Esophagus squamous epithelium (tissue), 5 donors: ENCODE measurements around the gene ASB7. TPM values are rescaled to one million over a fixed set of nuclear protein-coding genes. Genes with fewer than 3 reads are reported as not detected.
A peak's percentile ranks its signal among the peaks of the same experiment; 100 is the strongest.

Experiments used
- DNase-seq: peaks from one replicate; lab custom pipeline; 2025; lab: John Stamatoyannopoulos, UW
- H3K27ac ChIP-seq, 4 donors: fragments of 200-600 bp; sonication (generic); one replicate each; pipeline ENCODE4 v1.5.1; 2016 to 2019; ENCODE audit warnings: mild to moderate bottlenecking in 1 of 4
- H3K27me3 ChIP-seq, 4 donors: fragments of 200-600 bp; sonication (generic); 1 replicate in 3 of 4; 2 replicates in 1 of 4; pipeline versions ENCODE4 v1.5.1 to v1.6.0; 2017 to 2021; ENCODE audit warnings: antibody characterized with exemption in 1 of 4
- H3K36me3 ChIP-seq, 3 donors: fragments of 200-600 bp; sonication (generic); one replicate each; pipeline ENCODE4 v1.5.1; 2016 to 2019
- H3K4me1 ChIP-seq, 3 donors: fragments of 200-600 bp; sonication (generic); one replicate each; pipeline ENCODE4 v1.5.1; 2017 to 2019
- H3K4me3 ChIP-seq, 4 donors: fragments of 200-600 bp; sonication (generic); 1 replicate in 3 of 4; 2 replicates in 1 of 4; pipeline ENCODE4 v1.5.1; 2016 to 2019; ENCODE audit warnings: mild to moderate bottlenecking in 2 of 4, moderate library complexity in 1 of 4
- H3K9me3 ChIP-seq, 3 donors: fragments of 200-600 bp; sonication (generic); one replicate each; pipeline ENCODE4 v1.5.1; 2016 to 2019
- CTCF ChIP-seq, 6 experiments: fragments of 450-650 bp in 4 of 6; fragments of 200-600 bp in 2 of 6; sonication (generic) in 2 of 6; IDR thresholded peaks; one replicate each; pipeline ENCODE4 v1.5.1; 2016 to 2019; ENCODE audit warnings: antibody characterized with exemption in 6 of 6, mild to moderate bottlenecking in 4 of 6, moderate library complexity in 4 of 6
- POLR2A ChIP-seq, 4 donors: fragments of 450-650 bp; IDR thresholded peaks; one replicate each; pipeline ENCODE4 v1.6.1; 2017; ENCODE audit warnings: antibody characterized with exemption in 4 of 4, mild to moderate bottlenecking in 4 of 4, moderate library complexity in 3 of 4
- WGBS, 2 donors: methylation state at CpG; one replicate each; pipeline ENCODE4 v1.1.5; 2018; 5-methylcytosine and 5-hydroxymethylcytosine counted together
- intact Hi-C: fragments of 100-400 bp; cut with DNase I; formaldehyde crosslinking; loops from one replicate; pipeline ENCODE4 v1.15.0; 2022
- total RNA-seq, 4 donors: library from RNA; depleted of rRNA; stranded (reverse); fragments of >200 nt; gene quantifications; one replicate each; pipeline ENCODE4 v1.1.0, GENCODE V29; 2016
- donor health status: DM: yes; HTN: yes; CAD: no.

The ASB7 gene, protein sequence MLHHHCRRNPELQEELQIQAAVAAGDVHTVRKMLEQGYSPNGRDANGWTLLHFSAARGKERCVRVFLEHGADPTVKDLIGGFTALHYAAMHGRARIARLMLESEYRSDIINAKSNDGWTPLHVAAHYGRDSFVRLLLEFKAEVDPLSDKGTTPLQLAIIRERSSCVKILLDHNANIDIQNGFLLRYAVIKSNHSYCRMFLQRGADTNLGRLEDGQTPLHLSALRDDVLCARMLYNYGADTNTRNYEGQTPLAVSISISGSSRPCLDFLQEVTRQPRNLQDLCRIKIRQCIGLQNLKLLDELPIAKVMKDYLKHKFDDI
- 10 to 100 TPM in 3 of 4 donors, 1 to 10 TPM in 1; 9.7 to 12.3 (median 12.0) TPM for total RNA-seq

- peaks cover 0 to 25% (median 0%) of the 10 kb centered on the region in 3 donors for H3K36me3 ChIP-seq
- peak within 1 kb of the TSS; percentile 92 to 94 (median 94) for H3K27ac ChIP-seq
- no peaks in the 10 kb centered on the region for H3K27me3 ChIP-seq
- peaks cover 7 to 66% (median 38%) of the 10 kb centered on the region in 3 donors for H3K4me1 ChIP-seq
- intact Hi-C loops: no loop called here
- no peaks in the 10 kb centered on the region for H3K9me3 ChIP-seq
- TF ChIP-seq CTCF (IDR thresholded peaks at IDR 0.05) (peak in 1 of 6 experiments; percentile 25), POLR2A (IDR thresholded peaks at IDR 0.05) (peak in 3 of 4 donors; percentile 17 to 46 (median 19))
- WGBS, 2 donors: 0% methylated on average over 3 of the region's 51 CpGs; no CpG with 5 or more reads in 1 of the 2 donors
- H3K4me3 ChIP-seq: peak within 1 kb of the TSS; percentile 89 to 96 (median 94)
- DNase-seq: peak; percentile 98
Measured at GRCh38 chr15:100602064-100602822, at the start of gene ASB7, which contains the start of gene LINS1. Gene ASB7 (plus strand): TSS chr15:100602589. CDS start chr15:100612217, 9,628 bp downstream. Gene LINS1 (minus strand): TSS chr15:100602184. CDS start chr15:100580842, 21,342 bp downstream.

GRCh38 chr15:100553468-100553867 lies 48.9 kb upstream of the ASB7 start:
- intact Hi-C loops: no loop called here
- H3K9me3 ChIP-seq: no peaks in the 10 kb centered on the region
- 95 to 100% methylated on average over 15 to 16 of the region's 16 CpGs for WGBS, 2 donors
- H3K27me3 ChIP-seq: no peaks in the 10 kb centered on the region
- no peak overlapping the region for H3K4me3 ChIP-seq
- H3K4me1 ChIP-seq: no peaks in the 10 kb centered on the region
- no peak for DNase-seq
- no peak overlapping the region for H3K27ac ChIP-seq
- TF ChIP-seq POLR2A (IDR thresholded peaks at IDR 0.05) (no peak), CTCF (IDR thresholded peaks at IDR 0.05) (no peak)
- no peaks in the 10 kb centered on the region for H3K36me3 ChIP-seq

DNA sequence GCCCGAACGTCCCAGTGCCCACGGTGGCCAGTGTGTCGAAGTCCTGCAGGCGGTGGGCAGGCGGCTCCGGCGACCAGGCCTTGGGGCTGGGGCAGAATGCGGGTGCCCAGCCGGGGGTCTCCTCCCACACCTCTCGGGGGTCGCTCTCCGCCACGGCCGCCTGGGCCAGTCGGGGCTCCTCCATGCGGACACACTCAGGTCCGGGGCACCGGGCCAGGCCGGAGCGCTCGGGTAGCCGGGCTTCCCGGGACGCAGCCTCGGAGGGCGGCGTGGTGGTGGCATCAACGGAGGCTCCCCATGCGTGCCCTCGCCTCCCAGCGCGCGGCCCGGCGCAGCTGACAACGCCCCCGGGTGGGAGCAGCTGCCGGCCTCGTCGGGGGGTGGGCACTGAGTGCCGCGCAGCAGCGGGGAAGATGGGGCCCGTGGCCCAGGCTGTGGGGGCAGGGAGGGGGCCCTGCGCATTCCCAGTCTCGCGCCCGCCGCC lies 43.6 kb upstream of the ASB7 start:
- Histone ChIP-seq H3K4me3 (no peak overlapping the region), H3K4me1 (peaks cover 6 to 34% (median 15%) of the 10 kb centered on the region in 3 donors), H3K9me3 (no peaks in the 10 kb centered on the region), H3K36me3 (no peaks in the 10 kb centered on the region), H3K27me3 (no peaks in the 10 kb centered on the region), H3K27ac (peak overlapping the region in 3 of 4 donors; percentile 16 to 61 (median 31))
- no peak for DNase-seq
- intact Hi-C loops: no loop called here
- TF ChIP-seq POLR2A (IDR thresholded peaks at IDR 0.05): no peak
- no peak for TF ChIP-seq CTCF (IDR thresholded peaks at IDR 0.05)
- WGBS, 2 donors: 96% methylated on average over 12 of the region's 50 CpGs; no CpG with 5 or more reads in 1 of the 2 donors

DNA sequence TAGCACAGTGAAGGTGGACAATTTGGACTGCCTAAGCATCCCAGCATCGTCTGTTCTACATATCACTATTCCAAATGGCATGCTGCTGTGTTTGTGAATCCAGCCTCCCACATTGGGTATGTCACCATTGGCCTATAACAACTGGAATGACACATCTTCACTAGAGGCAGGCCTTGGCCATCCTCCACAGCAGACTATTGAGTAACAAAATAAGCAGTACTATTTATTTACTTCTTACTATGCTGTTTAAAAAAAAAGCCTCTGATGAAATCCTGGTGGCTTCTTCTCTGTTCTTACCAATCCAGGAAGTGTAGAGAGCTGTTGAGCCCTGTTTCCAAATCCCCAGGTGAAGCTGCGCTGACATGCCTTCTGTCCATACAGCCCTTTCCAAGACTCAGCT lies 43.1 kb upstream of the ASB7 start:
- no peak for TF ChIP-seq CTCF (IDR thresholded peaks at IDR 0.05)
- no peak for TF ChIP-seq POLR2A (IDR thresholded peaks at IDR 0.05)
- Histone ChIP-seq H3K4me3 (no peak overlapping the region), H3K9me3 (no peaks in the 10 kb centered on the region), H3K36me3 (no peaks in the 10 kb centered on the region), H3K27ac (peak overlapping the region in 3 of 4 donors; percentile 16 to 61 (median 31)), H3K4me1 (peaks cover 6 to 37% (median 15%) of the 10 kb centered on the region in 3 donors), H3K27me3 (no peaks in the 10 kb centered on the region)
- intact Hi-C loops: no loop called here
- no peak for DNase-seq
- WGBS, 2 donors: 39 to 40% methylated on average over 2 of the region's 2 CpGs
